IPS-NIHi7 (cell line): ENCODE data around the gene CTTNBP2.
A peak's percentile ranks its signal among the peaks of the same experiment; 100 is the strongest.

Experiments used
- DNase-seq: peaks from one replicate; pipeline ENCODE4 v3.0.0; 2012; ENCODE audit warnings: mixed read lengths; ENCODE audit errors: extremely low spot score

Gene CTTNBP2

DNA sequence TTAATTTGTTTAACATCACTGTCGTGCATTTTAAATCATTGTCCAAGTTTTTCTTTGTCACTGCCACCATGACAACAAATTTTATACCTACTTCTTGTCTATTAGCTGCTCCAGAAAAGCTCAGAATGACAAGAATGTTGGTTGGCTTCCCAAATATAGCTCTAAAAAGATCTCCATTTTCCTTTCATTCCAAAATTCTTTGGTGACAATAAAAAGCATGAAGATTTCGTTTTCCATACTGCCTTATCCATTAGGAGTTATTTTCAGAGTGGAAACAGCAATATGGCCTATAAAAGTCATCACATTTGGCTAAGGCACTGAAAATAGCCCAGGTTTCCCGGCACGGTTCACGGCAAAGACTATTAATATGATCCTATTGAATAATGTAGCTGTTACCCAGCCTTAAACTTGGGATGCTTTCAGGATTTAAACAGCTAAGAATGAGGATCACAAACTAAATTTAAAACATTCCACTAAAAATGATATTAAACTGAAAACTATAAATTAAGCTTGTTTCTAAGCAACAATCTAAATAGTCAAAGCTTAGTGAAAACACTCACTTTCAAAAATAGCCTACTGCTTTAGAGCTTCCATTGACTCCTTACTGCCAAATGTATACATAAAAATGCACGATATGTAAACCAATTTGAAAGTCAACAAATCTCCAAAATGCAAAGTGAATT is 2.7 kb downstream of the CTTNBP2 start:
- DNase-seq, result no peak

DNA sequence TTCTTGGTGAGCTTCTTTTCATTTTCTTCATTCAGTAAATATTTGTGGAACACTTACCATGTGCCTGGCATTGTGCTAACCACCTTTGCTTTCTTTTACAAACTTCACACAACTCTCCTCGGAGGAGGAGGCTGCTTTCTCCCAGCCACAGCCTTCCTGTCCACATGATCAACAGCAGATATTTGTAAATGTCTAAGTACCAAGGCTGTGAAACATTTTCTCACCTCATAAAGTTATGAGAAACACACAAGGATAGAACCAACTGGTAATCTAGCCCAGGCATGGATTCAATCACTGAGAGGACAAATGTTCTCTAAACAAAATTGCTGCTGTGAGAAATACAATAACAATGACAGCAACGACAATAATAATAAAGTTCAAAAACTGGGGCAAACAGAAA is 3.9 kb downstream of the CTTNBP2 start:
- no peak for DNase-seq

DNA sequence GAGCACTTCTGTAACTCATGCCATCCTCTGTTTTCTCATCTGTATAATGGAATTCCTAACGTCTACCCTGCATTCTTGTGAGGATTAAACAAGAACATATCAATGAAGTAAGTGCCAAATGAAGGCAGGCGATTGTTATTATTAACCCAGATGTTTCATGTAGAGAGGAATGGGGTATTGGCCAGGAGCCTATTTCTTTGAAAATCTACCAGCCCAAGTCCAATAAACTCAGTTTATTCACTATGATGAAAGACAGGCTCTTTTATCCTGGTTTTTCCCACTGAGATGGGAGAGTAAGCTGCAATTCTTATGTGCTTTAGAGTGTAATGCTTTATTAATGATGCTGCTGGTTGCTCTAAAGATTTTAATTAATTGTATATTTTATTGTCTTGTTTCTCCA is 9.6 kb downstream of the CTTNBP2 start:
- no peak for DNase-seq

DNA sequence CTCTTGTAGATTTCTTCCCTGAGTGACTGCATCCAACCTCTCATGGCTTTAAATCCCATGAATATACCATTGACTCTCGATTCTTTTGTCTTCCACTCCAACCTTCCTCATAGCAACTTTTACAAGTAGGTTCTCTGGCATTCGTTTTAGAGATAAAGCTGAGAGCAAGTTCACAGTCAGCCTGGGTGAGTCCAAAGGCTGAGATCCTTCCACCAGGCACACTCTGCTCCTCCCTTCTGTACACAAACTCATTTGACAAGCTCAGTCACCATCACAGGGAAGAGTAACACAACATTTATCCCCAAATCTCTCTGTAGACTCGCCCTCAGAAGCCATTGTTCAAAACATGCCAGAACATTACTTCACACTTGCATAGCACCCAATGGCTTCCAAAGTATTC is 10.9 kb downstream of the CTTNBP2 start:
- DNase-seq, result no peak

DNA sequence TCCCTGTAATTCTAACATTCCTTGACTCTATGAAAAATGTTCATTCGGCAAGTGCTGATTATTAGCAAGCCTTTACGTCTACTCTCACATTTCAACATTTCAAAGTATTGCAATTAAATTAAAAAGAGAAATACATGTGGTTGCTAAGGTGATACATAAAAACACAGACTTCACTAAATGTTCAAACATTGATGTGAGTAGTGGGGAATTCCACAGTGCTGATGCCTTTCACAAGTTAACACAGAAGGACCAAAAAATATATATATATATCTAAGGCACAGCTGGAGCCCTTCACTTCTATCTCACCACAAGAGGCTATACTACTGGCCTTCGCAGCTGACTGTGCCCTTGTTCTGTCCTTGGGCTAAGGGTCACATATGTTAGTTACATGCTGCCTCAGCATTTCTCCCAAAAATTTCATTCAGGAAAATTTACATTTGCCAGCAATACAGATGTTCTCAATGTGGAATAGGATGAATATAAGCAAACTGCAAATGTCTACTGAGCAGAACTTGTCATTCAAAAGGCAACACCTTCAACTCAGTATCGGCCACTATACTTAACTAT is 13.9 kb downstream of the CTTNBP2 start:
- DNase-seq, result no peak

DNA sequence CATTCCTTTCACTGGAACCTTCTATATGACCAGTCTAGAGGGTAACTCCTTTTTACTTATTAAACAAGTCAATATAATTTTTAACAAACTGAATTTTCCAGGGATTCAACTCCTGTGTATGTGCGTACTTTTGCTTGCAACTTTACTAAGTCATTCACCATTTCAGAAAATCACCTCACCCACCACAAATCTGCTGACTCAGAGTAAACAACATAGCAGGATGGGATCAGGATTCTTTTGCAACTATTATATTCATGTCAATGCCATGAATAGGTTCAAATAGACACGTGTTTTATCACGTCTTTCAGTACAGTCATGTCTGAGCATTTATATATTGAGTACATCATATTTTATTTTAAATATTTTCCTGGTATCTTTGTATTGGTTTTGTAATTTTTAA is 14.5 kb downstream of the CTTNBP2 start:
- DNase-seq, result no peak

DNA sequence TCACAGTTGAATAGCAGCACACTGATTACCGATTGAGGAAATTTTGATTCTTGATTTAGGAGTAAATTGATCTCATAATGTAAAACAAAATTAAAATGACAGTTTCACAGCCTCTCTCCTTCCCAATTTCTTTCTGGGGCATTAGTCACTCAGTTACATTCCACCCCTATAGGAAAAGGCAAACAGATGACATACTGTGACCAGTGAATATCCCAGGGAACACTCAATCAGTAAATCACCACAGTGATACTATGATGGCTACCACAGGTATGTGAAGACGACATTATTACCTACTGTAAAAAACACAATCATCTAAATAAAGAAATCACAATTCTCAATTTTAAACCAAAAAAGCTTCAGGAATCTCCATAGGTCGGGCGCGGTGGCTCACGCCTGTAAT is 15.5 kb downstream of the CTTNBP2 start:
- DNase-seq, result no peak

DNA sequence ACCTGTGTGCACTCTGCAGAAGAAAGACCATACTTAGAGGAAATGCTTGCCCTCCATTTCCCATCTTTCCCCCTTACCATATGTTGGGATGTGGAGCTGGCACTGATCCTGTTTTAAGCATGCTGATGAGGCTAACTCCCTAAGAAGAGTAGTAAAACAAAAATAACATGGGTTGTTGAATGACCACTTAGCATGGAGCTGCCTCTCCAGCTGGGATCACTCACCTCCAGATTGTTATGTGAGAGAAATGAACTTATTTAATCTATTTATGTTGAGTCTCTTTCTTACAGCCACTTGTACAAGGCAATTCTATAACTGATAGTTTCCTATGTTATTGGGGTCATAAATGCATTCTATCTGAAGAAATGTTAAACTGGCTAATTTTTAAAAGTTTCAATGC is 17.0 kb downstream of the CTTNBP2 start:
- no peak for DNase-seq

DNA sequence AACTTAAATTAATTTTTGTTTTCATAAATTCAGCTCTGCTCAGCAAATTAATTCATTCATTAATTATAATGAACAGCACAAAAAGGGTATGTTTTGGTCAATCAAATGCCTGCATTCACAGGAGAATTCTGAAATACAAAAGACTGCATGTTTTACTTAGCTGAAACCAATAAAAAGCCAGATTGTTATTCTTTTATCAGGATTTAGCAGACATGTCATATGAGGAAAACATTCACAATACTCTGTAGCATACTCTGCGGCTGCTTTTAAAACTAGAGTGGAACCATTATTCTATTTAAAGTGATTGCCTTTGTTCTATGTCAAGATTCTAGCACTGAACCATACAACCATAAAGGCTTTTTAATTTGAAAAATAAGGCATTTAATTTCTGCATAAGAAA is 19.1 kb downstream of the CTTNBP2 start:
- no peak for DNase-seq

DNA sequence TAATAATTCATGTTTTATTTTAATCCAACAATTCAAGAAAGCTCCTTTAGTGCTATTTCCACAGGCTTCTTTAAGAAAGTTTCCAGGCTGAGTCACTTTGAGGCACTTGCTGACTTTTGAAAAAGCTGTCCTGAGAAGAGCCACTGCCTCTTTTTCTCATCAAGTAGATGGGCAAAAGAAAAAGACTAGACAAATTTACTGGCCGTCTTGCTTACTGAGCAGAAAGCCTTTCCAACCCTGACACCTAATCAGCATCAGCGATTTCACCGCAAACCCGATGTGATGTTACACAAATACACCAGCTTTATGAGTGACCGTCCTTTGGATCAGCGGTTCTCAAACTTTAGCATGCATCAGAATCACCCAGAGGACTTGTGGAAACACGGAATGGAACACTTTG is 24.3 kb downstream of the CTTNBP2 start:
- no peak for DNase-seq

DNA sequence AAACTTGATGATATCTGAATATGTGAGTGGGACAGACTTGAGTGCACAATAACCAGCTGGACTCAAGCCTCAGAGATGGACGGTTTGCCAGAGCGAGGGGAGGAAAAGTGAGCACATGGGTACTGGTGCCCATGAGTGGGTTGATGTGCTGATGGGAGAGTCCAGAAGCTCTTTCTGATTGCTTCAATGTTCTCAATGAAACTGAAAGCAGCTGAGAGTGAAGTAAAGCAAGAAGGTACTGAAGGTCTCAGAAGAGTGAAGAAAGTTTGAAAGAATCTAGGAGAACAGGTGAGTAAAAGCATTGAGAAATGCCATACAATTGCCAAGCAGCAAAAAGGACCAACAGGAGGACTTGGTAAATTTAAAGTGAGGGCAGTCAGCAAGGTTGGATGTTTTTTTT is 28.6 kb downstream of the CTTNBP2 start:
- DNase-seq, result no peak

DNA sequence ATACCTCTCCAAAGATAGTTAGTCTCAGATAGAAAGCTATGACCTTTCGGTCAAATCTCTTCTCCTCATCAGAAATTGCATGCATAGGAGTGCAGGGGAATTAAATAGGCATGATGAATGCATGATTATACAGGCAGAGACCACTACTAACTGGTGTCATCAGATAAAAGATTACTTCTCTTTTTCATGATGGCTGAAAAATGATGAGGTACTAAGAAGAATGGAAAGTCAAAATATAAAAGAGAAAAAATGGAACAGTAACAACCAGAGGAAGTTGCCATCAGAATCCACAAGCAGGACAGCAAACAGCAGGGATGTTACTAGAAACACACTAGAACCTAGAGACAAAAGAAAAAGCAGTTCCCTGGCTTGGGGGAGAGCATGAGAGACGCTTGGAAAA is 31.6 kb downstream of the CTTNBP2 start:
- DNase-seq, result no peak

DNA sequence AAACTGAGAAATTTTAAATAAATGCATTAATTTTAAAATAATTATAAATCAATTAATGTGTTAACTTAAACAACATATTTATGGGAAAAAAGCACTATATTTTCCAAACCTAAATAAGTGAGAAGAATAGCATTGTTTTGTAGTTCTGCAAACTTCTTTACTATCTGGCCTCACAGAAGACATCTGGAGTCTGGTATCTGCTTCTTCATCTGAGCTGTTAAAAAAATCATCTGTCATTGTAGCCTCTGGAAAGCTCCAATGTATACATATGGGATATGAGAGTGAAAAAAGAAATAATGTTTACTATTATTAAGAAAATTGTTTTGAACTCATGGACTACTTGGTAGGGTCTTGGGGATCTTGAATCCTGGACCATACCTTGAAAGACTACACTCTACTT is 32.2 kb downstream of the CTTNBP2 start:
- DNase-seq, result no peak

DNA sequence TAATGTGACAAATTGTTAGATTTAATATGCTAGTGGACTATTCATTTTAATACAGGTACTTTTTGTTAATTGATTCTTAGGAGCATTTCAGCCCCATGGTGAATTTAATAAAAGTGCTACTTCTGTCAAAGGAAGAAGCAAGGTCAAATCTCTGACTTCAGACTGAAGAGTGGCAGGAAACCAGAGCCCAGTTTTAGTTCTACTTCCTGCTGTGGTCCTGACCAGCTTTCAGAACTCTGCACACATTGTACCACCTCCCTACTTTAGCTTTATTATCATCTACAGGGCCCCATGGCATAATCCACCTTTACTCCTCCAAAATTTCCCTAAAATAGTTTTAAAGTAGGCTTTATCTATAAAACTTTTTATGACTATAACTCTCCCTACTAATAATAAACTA is 33.7 kb downstream of the CTTNBP2 start:
- DNase-seq, result no peak

DNA sequence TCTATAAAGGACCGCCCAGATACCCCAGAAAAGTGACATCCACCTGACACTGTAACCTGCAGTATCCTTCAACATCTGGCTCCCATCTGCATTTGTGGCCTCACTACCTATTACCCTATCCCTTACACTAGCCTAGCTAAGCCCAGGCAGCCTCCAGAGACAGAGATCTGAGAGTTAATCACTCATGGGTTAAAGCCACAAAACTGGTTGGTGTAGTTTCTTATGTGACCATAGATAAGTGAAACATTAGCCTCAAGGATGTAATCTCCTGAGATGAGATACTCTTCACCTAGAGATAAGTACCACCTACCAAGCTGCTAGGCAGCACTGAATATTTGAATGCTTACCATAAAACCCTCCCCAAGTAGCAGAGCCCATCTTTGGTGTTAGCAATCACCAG is 35.4 kb downstream of the CTTNBP2 start:
- no peak for DNase-seq

DNA sequence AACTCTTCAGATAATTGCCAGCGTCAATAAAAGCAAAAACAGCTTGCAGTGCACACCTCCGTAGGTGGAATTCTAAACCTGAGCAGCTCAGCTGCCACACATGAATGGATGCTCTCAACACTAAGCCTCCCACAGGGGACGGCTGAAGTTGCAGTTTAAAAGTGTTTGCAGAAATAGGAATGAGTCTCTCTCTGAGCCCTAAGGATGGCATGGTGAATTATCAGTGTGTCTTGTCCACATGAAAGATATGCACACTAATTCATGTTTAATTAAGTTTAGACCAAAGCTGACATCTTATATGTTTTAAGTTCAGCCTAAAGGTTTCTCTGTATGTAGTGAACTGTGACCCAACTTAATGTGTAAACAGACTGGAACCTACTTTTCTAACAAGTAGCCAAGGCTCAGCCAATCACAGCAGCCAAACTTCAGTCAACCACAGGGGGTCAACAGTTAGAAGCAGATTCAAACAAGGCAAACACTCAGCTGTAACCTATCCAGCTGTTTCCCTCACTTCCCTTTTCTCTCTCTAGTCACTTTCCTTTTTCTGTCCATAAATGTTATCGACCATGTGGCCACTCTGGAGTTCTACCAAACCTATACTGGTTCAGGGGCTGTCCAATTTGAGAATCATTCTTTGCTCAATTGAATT is 38.1 kb downstream of the CTTNBP2 start:
- DNase-seq, result no peak

DNA sequence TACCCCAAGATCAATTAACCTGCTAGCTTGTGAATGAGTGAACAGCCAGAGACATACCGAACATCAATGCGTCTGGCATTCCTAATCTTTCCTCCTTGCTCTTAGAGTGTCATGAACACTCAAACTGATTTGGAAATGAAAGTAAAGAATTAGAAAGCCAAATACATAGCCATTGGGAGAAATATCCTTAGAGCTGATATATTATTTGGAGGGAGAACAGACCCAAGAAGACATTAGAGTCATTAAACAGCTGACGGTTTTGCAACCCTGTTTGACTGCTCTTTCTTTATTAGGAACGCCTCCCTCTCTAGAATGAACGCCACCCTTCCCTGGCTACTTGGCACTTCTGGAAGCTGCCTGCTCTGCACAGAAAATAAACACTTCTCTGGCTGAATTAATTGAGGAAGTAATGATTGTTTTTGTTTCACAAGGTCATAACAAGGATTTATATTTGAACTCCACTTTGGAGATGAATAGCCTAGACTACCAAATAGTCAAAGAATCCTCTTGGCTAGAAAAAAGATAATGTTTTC is 42.8 kb downstream of the CTTNBP2 start:
- no peak for DNase-seq

DNA sequence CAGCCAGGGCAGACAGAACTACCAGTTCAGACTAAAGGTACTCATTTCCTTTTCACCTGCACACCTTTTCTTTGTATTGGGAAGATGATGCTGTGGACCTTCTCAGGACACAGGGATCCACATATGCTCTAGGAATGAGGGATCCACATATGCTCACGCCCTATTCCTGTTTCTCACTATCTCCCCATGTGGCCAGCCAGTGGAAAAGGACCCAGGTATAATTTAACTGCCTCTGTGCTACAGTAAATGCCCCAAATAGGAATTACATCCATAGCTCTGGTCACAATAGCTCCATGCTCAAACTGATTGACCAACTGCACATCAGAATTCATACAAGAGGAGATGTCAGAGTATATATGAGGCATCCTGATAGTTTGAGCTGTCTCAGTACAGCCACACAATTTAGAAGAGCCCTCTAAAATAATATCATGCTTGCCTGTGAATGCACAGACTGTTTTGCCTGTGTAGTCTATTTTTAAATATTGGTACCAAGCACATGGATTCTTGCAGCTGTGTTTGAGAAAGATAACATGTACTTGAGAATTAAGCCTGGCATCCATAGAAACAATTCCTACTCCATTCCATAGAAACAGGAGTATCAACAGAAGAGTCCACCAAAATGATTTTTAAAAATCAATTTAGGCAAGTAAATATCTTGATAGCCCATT is 43.7 kb downstream of the CTTNBP2 start:
- peak; percentile 31 for DNase-seq

DNA sequence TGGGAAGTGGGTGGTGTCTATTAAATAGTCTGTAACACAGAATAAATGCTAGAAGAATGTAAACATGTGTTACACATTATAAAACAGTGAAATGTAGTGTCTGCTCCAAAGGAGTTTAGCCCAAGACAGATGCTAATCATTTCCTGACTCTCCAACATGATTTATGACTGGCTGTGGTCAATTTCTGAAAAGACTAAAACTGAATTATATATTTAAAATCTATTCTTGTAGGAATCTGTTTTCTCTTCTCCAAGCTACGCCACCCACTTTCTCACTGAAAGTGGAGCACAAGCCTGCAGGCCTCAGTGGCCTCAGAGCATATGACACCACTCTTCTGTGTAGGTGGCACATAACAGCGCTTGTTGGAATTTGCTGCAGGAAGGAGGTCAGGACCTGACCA is 44.4 kb downstream of the CTTNBP2 start:
- no peak for DNase-seq

DNA sequence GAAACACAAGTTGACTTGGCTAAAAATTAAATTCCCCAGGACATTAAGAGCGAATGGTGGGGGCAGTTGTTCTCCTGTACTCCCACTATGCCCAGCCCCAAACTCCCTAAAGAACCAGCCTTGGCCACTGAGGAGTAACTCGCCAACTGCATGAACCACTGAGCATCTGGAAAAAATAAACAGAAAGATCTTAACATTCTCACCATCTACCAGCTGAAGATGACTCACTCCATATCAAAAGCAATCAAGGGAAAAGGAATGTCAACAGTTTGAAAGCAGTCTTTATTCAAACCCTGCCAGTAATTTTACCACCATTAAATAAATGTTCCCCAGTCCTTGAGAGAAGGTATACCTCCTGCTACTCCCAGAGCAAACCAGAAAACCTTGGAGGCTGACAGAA is 45.4 kb downstream of the CTTNBP2 start:
- no peak for DNase-seq

DNA sequence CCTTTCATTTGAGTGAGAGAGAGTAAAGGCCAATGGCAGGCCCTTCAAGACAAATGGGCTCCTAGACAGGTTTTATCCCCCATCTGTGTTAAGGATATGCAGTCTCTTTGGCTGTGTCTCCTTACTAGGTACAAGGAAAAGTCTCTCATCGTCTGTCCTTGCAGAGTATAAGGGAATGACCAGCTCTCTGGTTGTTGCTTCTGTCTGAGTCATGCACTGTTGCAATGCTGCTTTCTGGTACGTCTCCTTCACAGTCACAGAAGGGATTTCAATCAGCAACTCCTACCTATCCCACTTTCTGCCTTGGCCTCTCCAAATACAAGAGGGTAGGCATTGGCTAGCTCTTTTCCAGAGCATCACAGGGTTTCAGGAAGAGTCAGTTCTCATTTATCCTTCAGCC is 48.1 kb downstream of the CTTNBP2 start:
- no peak for DNase-seq

DNA sequence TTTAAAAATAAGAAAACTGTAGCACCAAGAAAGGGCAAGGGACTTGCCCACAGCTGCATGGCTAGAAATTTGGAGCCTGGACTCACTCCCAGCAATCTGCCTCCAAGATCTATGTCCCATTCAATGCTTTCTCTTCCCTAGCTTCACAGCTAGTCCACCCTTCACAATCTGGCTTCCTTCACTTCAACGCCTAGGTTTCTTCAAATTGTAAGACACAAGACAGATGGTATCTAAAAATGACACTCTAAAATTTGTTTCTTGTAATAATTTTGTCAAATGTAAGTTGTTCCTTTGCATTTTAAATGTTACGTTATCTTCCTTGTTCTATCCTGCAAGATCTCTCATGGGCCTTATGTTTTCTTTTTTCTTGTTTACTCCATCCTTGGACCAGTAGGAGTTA is 48.6 kb downstream of the CTTNBP2 start:
- no peak for DNase-seq

DNA sequence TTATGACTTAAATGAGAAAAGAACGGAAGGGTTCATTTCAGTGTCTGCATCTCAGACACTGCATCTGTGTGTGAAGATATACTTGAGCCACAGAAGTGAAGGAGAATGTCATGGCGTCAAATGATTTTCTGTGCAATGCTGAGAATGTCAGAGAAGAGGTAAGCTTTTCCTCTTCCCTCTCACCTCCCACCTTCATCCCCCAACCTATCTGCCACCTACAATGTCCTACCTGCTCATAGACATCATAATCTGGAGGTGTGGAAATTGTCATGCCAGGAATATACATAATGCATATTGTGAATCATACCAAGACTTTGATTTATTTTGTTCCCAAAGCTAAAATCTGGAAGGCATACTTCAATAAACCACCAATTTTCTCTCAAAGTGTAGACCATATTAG is 53.7 kb downstream of the CTTNBP2 start:
- no peak for DNase-seq
